OCI-LY3 (cell line): ENCODE data around the gene ASB5.

Source experiments
- CTCF ChIP-seq: fragments of 200-600, 300-600 bp; sonication (generic); IDR thresholded peaks from 2 replicates; pipeline ENCODE4 v1.5.1; 2014; ENCODE audit warnings: antibody characterized with exemption, low read length, low read depth
- EZH2phosphoT487 ChIP-seq: fragments of 200-600 bp; shearing (Covaris generic); IDR thresholded peaks from 2 replicates; pipeline ENCODE4 v1.6.1; 2018; ENCODE audit warnings: antibody characterized with exemption, mixed run types, low read depth

GRCh38 chr4:176306837-176307665, 38.0 kb upstream of the ASB5 start:
- TF ChIP-seq CTCF (no peak), EZH2phosphoT487 (no peak)
